ENCODE data around the gene SMG7.
A peak's percentile ranks its signal among the peaks of the same experiment; 100 is the strongest.

Gene SMG7

GRCh38 chr1:183487674-183488442 lies 15.6 kb downstream of the SMG7 start:
- Histone ChIP-seq H3K4me2 (ENCODE audit: low read length) (no peak overlapping the region), H3K9me3 (ENCODE audit: control insufficient read depth, insufficient read depth, low read length) (no peaks in the 10 kb centered on the region), H3K27ac (ENCODE audit: low read depth, low read length) (no peak overlapping the region), H3K79me2 (ENCODE audit: control insufficient read depth, low read length) (peaks cover 96% of the 10 kb centered on the region), H3K27me3 (ENCODE audit: control insufficient read depth, low read length) (no peaks in the 10 kb centered on the region), H3K4me3 (ENCODE audit: low read length) (no peak overlapping the region), H3K4me1 (ENCODE audit: control insufficient read depth, low read length) (peaks cover 13% of the 10 kb centered on the region), H4K20me1 (ENCODE audit: control insufficient read depth, insufficient read depth, low read depth, low read length) (peaks cover 21% of the 10 kb centered on the region), H3K36me3 (ENCODE audit: control insufficient read depth, low read length) (peaks cover 10% of the 10 kb centered on the region), H3F3A (ENCODE audit: control insufficient read depth, insufficient read depth) (0 out of 2 replicates have a peak, but pooled peaks cover 2% of the 10 kb centered on the region), H3K9me2 (replicated peaks; ENCODE audit: control insufficient read depth, low read length) (no peaks in the 10 kb centered on the region)
- TF ChIP-seq CTCF (IDR thresholded peaks at IDR 0.05; ENCODE audit: low read depth, low read length, poor library complexity, severe bottlenecking) = no peak
- no peak for TF ChIP-seq EZH2phosphoT487 (IDR thresholded peaks at IDR 0.05; ENCODE audit: borderline replicate concordance, low read length)

DNA sequence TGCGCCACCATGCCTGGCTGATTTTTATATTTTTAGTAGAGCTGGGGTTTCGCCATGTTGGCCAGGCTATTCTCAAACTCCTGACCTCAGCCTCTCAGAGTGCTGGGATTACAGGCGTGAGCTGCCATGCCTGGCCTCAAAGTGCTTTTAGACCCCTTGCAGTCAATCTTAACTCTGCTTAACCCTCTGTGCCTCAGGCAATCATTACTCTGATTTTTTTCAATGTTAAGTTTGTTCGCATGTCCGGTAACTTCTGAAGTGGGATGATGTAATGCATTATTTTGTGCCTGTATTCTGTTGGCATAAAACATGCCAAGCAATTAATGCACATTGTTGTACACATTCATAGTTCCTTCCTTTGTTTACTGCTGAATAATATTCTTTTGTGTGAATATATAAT lies 18.6 kb downstream of the SMG7 start:
- TF ChIP-seq CTCF (IDR thresholded peaks at IDR 0.05; ENCODE audit: low read depth, low read length, poor library complexity, severe bottlenecking) = no peak
- TF ChIP-seq EZH2phosphoT487 (IDR thresholded peaks at IDR 0.05; ENCODE audit: borderline replicate concordance, low read length) = no peak
- no peak overlapping the region for H3K27ac ChIP-seq (ENCODE audit: low read depth, low read length)
- H3K4me2 ChIP-seq (ENCODE audit: low read length) = no peak overlapping the region
- H3K9me3 ChIP-seq (ENCODE audit: control insufficient read depth, insufficient read depth, low read length) = no peaks in the 10 kb centered on the region
- H3K79me2 ChIP-seq (ENCODE audit: control insufficient read depth, low read length) = peaks cover 97% of the 10 kb centered on the region
- no peaks in the 10 kb centered on the region for H3K9me2 ChIP-seq (replicated peaks; ENCODE audit: control insufficient read depth, low read length)
- no peak overlapping the region for H3K4me3 ChIP-seq (ENCODE audit: low read length)
- no peaks in the 10 kb centered on the region for H3K27me3 ChIP-seq (ENCODE audit: control insufficient read depth, low read length)
- peaks cover 35% of the 10 kb centered on the region for H3K4me1 ChIP-seq (ENCODE audit: control insufficient read depth, low read length)
- peaks cover 4% of the 10 kb centered on the region for H3K36me3 ChIP-seq (ENCODE audit: control insufficient read depth, low read length)
- H3F3A ChIP-seq (ENCODE audit: control insufficient read depth, insufficient read depth) = peaks cover 5% of the 10 kb centered on the region; the same call in 1 of the 2 replicates
- peaks cover 25% of the 10 kb centered on the region for H4K20me1 ChIP-seq (ENCODE audit: control insufficient read depth, insufficient read depth, low read depth, low read length)

GRCh38 chr1:183493540-183494245 lies 21.4 kb downstream of the SMG7 start:
- no peak overlapping the region for H3K27ac ChIP-seq (ENCODE audit: low read depth, low read length)
- no peak for TF ChIP-seq CTCF (IDR thresholded peaks at IDR 0.05; ENCODE audit: low read depth, low read length, poor library complexity, severe bottlenecking)
- no peak for TF ChIP-seq EZH2phosphoT487 (IDR thresholded peaks at IDR 0.05; ENCODE audit: borderline replicate concordance, low read length)
- H3K4me2 ChIP-seq (ENCODE audit: low read length) = peak overlapping the region; percentile 29; the same call in 1 of the 2 replicates
- H3K36me3 ChIP-seq (ENCODE audit: control insufficient read depth, low read length) = peaks cover 6% of the 10 kb centered on the region
- no peaks in the 10 kb centered on the region for H3K9me3 ChIP-seq (ENCODE audit: control insufficient read depth, insufficient read depth, low read length)
- no peaks in the 10 kb centered on the region for H3K27me3 ChIP-seq (ENCODE audit: control insufficient read depth, low read length)
- H3F3A ChIP-seq (ENCODE audit: control insufficient read depth, insufficient read depth) = peaks cover 5% of the 10 kb centered on the region; the same call in 1 of the 2 replicates
- H3K9me2 ChIP-seq (replicated peaks; ENCODE audit: control insufficient read depth, low read length) = no peaks in the 10 kb centered on the region
- peaks cover 96% of the 10 kb centered on the region for H3K79me2 ChIP-seq (ENCODE audit: control insufficient read depth, low read length)
- H3K4me1 ChIP-seq (ENCODE audit: control insufficient read depth, low read length) = peaks cover 34% of the 10 kb centered on the region
- H4K20me1 ChIP-seq (ENCODE audit: control insufficient read depth, insufficient read depth, low read depth, low read length) = peaks cover 33% of the 10 kb centered on the region
- H3K4me3 ChIP-seq (ENCODE audit: low read length) = no peak overlapping the region
